ENCODE data around the gene AMH.

AMH gene

GRCh38 chr19:2240881-2241760 is 8.0 kb upstream of the AMH start:
- CTCF ChIA-PET = interaction anchor here (1.1 to 3.2 kb wide), 3 partner anchors 12 to 144 kb away, joined by 3 to 22 read pairs (median 3); no protein-coding TSS in a partner anchor
- H3K4me3 ChIP-seq (ENCODE audit: low read depth, low read length) = no peak overlapping the region; the same call in 1 of the 2 replicates
- no peak for DNase-seq (ENCODE audit: low read depth, low spot score)
- TF ChIP-seq, protein P1, sequence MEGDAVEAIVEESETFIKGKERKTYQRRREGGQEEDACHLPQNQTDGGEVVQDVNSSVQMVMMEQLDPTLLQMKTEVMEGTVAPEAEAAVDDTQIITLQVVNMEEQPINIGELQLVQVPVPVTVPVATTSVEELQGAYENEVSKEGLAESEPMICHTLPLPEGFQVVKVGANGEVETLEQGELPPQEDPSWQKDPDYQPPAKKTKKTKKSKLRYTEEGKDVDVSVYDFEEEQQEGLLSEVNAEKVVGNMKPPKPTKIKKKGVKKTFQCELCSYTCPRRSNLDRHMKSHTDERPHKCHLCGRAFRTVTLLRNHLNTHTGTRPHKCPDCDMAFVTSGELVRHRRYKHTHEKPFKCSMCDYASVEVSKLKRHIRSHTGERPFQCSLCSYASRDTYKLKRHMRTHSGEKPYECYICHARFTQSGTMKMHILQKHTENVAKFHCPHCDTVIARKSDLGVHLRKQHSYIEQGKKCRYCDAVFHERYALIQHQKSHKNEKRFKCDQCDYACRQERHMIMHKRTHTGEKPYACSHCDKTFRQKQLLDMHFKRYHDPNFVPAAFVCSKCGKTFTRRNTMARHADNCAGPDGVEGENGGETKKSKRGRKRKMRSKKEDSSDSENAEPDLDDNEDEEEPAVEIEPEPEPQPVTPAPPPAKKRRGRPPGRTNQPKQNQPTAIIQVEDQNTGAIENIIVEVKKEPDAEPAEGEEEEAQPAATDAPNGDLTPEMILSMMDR (IDR thresholded peaks at IDR 0.05; ENCODE audit: insufficient read depth, low read length, missing control alignments) = no peak
- POLR2A ChIA-PET = no interaction called here

GRCh38 chr19:2242092-2242537 is 7.0 kb upstream of the AMH start:
- TF ChIP-seq, protein P1 (IDR thresholded peaks at IDR 0.05; ENCODE audit: insufficient read depth, low read length, missing control alignments) = no peak
- CTCF ChIA-PET = no interaction called here
- H3K4me3 ChIP-seq (ENCODE audit: low read depth, low read length) = no peak overlapping the region
- no peak for DNase-seq (ENCODE audit: low read depth, low spot score)
- POLR2A ChIA-PET = no interaction called here

- POLR2A ChIA-PET = no interaction called here
- CTCF ChIA-PET = no interaction called here
- TF ChIP-seq, protein P1 (IDR thresholded peaks at IDR 0.05; ENCODE audit: insufficient read depth, low read length, missing control alignments) = no peak
- no peak overlapping the region for H3K4me3 ChIP-seq (ENCODE audit: low read depth, low read length)
- DNase-seq (ENCODE audit: low read depth, low spot score) = no peak
Observed at GRCh38 chr19:2242816-2243215, 6.3 kb upstream of the AMH start.

DNA sequence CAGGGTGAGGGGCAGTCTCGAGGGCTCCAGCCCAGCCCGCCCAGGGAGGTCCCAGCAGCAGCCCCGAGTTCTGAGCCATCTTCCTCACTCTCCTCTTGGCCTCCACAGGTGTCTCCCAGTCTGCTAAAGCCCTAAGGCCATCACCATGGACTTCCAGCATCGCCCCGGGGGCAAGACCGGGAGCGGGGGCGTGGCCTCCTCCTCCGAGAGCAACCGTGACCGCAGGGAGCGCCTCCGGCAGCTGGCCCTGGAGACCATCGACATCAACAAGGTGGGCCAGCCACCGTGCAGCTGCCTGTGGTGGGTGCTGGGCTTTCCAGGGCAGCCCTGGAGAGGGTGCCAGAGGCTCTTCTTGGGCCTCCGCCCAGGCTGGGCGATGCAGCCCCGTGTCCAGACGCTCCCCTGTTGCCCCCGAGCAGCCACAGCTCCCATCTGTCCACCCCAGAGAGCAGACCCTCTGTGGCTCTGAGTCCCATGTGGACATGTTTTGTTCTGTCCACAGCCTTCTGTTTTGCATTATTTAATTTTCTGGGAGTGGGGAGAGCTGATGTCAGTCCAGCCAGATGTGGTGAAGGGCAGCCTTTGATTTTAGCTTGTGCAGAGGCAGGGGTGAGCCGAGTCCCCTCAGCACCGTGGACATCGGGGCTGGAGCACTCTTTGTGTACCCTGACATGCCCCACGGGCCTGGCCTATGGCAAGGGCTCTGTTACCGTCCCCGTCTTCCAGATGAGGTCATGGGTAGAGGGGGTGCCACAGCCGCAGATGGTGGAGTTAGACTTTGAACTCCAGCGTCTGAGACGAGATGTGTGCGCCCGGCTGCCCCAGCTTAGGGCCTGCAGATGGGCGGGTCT is 5.6 kb upstream of the AMH start:
- no peak overlapping the region for H3K4me3 ChIP-seq (ENCODE audit: low read depth, low read length)
- no peak for DNase-seq (ENCODE audit: low read depth, low spot score)
- POLR2A ChIA-PET = no interaction called here
- CTCF ChIA-PET = no interaction called here
- TF ChIP-seq, protein P1 (IDR thresholded peaks at IDR 0.05; ENCODE audit: insufficient read depth, low read length, missing control alignments) = no peak

DNA sequence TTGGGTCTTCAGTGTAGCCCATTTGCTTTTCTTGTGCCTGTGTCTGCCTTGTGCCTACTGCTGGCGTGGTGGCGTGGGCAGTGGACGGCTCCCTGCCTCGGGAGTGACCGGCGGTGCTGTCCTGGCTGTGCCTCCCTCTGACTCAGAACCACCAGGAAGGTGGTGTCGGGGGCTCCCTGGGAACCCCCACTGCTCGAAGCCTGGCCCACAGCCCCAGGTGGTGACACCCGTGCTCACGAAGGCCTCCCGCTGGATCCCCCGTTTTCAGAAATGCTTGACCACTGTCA is 5.1 kb upstream of the AMH start:
- POLR2A ChIA-PET = no interaction called here

More for the DNA sequence above, 5.1 kb upstream of the AMH start:
- no peak for DNase-seq (ENCODE audit: low read depth, low spot score)
- H3K4me3 ChIP-seq (ENCODE audit: low read depth, low read length) = no peak overlapping the region
- CTCF ChIA-PET = interaction anchor here (2.5 kb wide), 1 partner anchor 10 kb away, joined by 7 read pairs; no protein-coding TSS in a partner anchor
- TF ChIP-seq, protein P1 (IDR thresholded peaks at IDR 0.05; ENCODE audit: insufficient read depth, low read length, missing control alignments) = no peak

Measured in AG04449 (cell line).